Activated CD4-positive, alpha-beta T cell treated with anti-CD3 and anti-CD28 coated beads, Interleukin-10, Interleukin-2, amounts not matched to agents 100 ng/mL and 50 ng/mL, durations not matched to agents 16 hours and 8 hours (primary cell): Measurements from ENCODE around the gene AXIN1.
"Not testable (repeated sequence)": the region's sequence is repeated elsewhere in the genome, so short reads cannot be mapped to it uniquely, and the experiment has no call there.

Experiments used
- DNase-seq: peaks from one replicate; pipeline ENCODE4 v3.0.0-alpha.2; 2020

Gene AXIN1

DNA sequence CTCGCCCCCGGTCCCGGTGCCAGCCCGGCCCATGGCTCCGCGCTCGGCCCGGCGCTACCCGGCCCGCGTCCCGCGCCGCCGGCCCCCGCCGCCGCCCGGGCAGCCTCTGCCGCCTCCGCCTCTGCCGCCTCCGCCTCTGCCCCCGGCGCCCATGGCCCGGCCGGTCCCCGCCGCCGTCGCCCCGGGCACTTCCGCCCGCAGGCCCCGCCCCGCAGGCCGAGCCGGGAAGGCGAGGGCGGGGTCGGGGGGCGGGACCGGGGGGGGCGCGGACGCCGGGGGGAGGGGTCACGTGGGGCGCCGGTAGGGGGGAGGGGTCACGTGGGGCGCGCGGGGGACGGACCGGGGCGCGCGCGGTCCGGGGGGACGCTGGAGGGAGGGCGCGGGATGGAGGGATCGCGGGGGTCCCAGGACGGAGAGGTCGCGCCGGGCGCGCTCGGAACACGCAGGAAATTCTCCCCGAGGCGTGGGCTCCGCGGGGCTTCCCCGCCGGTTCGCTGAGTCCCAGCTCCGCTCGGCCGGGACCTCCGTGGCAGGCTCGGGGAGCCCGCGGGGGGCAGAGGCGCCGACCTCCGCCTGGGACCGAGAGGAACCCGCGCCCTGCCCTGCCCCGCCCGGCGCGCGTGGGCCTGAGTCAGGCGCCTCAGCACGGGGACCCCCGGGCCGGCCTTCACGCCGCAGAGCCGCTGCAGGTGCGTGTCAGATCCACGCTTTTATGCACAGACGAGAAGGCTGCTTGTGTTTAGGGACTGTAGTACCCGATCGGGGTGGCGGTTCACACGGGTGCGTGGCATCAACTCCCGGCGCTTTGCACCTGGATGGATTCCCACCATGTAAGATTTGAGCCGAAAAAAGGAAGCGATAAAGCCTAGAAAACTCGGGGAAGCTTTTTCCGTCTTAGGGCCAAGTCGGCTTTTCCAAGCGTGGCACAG lies 29.5 kb upstream of the AXIN1 start, which contains the start of gene PGAP6:
PGAP6 (minus strand) TSS at position 190 of the 929 bp plus-strand sequence; CDS start at position 33, 157 bp downstream.
- DNase-seq: peak; percentile 69

DNA sequence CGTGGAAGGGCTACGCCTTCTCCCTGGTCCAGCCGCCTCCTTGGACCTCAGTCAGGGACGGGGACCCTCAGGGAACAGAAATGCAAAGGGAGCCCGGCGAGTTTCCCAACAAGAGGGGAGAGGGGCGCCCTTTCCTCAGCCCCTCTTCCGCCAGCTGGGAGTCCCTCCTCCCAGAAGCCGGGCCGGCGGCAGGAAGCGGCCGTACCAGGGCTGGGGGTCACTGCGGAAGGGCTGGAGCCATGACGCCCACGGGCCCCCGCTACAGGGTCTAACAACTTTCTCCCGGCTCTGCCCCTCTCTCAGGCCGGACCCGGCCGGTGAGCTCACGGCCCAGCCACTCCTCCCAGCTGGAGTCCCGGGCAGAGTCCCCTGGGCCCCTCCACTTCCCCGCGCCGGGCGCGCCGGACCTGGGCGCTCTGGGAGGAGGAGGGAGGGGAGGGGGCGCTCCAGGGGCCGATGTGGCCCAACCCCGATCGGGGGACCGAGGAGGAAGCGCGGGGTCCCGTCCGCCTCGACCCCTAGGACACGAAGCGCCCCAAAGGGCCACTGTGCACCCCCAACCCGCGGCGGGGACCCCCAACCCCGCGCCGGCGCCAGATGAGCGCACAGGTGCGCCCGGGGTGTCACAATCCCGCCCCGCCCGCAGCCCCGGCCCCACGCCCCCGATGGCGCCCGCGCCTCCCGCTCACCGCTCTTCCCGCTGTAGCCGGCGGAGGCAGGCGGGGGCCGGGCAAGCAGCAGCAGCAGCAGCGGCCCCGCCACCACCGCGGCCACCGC lies 28.7 kb upstream of the AXIN1 start:
- no peak for DNase-seq

DNA sequence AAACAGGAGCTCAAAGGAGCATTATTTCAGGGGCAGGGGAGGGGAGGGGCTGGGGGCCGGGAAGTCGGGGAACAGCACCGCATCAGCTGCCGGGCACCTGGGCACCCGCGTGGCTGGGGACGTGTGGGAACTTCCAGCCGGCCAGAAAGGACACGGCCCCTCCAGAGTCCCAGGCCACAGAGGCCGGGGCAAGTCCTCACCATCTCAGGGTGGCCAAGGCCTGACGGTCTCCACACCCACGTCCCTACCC lies 28.2 kb upstream of the AXIN1 start:
- no peak for DNase-seq

DNA sequence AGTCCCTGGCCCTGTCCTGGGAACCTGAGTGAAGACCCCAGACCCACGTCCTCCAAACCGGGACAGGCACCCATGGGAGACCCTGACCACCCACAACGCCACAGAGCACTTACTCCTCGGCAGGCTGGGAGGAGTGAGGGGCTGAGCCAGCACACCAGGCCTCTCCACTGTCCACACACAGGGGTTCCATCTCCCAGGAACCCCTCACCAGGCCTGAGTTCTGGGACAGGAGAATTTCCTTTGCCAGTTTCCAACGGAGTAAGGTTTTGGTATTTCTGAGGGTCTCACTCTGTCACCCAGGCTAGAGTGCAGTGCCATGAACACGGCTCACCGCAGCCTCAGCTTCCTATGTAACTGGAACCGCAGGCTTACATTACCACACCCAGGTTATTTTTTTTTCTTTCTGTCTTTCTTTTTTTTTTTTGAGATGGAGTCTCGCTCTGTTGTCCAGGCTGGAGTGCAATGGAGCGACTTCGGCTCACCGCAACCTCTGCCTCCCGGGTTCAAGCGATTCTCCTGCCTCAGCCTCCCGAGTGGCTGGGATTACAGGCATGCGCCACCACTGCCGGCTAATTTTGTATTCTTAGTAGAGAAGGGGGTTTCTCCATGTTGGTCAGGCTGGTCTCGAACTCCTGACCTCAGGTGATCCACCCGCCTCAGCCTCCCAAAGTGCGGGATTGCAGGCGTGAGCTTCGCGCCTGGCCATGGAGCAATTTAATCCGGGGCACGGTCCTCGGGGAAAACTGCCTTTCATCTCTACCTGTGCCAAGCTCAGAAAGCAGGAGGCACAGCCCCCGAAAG lies 27.6 kb upstream of the AXIN1 start:
- DNase-seq: no peak

DNA sequence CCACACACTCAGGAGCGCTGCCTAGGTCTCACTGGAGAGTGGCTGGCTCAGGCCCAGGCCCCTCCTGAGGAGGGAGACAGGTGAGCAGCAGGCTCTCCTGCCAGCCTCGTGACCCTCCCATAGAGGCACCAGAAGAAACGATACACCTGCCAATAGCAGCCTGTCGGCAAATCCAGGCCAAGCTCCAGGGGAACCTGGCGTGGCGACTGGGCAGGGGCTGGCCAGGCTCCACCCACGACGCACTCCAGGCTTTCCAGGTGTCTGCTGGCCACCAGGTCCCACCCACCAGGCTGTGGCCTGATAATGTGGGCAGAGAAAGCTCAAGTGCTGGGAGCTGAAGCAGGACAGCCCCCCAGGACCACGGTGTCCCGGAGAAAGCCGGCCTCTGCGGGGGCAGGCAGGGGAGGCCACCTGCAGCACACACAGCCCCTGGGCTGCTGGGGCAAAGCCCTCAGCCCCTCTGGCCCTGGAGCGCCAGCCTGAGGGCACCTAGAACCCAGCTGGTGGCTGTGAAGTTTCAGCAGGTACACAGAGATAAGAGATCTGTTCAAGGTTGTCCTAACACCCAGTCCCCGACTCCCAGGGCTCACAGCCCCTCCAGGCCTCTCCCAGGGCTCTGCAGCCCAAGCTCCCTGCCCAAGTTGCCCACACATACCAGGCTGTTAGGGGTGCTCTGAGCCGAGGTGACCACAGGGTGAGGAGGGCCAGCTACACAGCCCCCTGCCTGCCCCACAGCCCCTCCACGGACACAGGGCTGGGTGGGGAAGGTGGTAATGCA lies 26.8 kb upstream of the AXIN1 start:
- DNase-seq: no peak

DNA sequence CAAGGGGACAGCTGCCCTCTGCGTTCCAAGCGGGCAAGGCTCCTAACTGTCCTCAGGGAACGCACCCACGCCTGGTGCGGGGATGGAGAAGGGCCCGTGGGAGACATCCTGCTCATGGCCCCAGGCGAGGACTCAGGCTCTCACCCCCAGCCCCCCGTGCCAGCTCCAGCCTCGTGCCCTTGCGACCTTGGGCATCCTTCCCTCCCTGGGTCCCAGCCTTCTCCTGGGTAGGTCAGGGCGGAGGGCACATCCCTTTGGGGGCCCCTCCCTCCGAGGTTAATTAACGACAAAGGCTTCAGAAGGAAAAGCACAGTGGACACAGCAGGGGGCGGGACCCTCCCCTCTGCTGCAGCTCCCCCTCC lies 26.3 kb upstream of the AXIN1 start:
- no peak for DNase-seq

DNA sequence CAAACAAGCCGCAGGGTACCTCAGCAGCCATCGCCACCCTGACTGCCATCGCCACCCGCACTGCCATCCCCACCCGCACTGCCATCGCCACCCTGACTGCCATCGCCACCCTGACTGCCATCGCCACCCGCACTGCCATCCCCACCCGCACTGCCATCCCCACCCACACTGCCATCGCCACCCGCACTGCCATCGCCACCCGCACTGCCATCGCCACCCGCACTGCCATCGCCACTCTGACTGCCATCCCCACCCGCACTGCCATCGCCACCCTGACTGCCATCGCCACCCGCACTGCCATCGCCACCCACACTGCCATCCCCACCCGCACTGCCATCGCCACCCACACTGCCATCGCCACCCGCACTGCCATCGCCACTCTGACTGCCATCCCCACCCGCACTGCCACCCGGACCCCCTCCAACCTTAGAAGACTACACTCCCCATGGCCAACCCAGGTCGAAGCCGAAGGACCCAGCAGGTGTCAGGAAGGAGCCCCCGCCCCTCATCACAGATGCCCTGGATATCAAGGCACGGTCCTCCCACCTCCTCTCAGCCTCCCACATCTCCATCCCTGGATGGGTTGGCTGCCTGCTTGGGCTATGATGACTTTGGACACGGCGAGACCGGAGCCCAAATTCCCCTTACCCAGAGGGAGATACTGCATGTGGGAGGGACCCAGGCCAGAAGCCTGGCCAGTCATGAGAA lies 25.7 kb upstream of the AXIN1 start:
- not testable (repeated sequence) for DNase-seq

DNA sequence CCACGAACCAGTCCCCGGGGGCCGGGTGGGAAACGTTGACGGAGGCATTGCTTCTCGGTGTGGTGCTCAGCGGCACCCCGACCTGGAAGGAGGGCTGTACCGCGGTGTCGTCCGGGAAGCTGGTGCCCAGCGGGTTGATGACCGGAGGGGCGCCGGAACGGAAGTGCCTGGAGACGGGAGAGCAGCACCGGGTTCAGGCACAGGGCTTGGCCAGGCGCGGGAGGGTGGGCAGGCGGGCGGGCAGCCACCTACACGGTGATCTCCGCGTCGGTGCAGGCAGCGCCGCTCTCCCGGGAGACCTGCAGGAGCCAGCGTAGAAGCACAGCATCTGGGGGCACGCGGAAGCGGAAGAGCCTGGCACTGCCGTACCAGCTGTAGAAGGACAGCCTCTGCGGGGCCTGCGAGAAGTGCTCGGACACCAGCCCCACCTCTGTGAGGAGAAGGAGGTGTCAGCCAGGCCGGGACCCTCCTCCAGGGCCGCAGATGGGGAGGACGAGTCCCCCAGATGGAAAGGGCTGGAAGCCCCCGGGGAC lies 25.0 kb upstream of the AXIN1 start:
- no peak for DNase-seq

DNA sequence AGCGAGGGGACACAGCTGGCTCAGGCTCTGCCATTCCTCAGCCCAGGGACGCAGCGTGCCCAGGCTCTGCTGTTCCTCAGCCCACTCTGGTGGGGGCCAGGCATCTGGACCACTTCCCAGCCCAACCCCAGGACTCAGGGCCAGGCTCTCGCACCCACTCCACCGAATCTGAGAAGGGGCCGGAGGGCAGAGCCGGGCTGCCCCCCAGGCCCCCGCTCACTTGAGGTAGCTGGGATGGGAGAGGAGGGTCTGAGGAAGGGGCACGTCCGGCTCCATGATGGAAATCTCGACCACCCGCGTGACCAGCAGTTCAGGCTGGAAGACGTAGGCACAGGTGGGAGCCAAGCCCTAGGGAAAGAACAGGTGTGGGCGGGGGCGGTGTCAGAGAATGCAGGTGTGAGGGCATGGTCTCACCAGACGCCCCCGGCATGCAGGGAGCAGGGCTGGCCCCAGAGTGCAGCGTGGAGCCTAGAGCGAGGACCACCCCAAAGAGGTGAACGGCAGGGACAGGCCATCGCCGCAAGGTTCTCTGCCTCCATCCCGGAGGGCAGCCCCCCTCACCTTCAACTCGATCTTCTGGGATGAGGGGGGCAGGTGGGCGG lies 24.4 kb upstream of the AXIN1 start:
- DNase-seq: no peak

DNA sequence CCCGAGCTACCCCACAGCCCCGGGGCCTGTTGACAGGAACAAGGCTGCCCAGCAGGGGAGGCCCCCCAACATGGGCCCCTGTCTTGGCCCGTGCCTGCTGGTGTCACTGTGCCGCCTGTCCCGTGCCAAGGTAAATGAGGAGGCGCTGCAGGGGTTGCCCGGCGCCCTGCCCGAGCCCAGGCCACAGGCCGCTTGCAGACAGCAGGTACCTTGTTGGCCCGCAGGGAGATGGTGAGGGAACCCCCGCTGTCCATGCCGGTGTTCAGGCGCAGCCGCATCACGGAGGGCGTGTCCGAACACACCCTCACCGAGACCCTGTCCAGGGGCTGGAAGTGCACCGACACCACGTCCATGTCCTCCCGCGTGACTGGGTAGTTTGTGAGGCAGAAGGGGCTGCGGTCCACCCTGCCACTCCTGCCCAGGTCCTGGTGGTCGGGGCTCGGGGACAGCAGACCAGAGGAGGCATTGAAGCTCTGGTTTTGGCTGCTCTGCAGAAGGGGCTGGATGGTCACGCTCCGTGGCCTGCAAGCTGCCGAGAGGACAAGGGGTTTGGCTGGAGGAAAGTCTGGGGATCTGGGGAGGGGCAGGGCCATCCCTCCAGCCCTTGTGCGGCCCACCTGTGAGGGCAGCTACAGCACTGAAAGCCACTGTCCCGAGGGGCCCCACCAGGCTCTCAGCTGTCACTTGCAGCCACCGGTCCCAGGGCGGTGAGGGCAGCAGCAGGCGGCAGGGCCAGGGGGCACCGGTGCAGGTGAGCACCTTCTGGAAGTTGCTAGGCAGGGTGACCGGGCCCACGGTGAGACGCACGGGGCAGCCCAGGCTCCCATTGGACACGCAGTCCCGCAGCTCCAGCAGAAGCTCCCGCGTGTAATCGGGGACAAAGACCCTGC lies 23.6 kb upstream of the AXIN1 start:
- DNase-seq: no peak

DNA sequence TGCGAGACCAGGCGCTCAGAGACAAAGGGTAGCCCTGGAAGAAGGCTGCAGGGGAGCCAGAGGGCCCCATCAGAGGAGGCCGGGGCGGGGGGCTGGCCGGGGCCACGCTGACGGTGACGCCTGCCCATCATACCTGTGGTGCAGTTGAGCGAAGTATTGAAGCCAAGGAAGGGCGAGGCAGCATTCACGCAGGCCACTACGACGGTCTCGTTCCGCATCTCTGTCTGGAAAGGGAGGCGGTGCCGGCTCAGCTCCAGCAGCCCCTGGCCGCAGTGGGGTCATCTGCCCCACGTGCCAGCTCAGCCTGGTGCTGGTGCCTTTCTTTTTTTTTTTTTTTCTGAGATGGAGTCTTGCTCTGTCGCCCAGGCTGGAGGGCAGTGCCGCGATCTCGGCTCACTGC lies 22.7 kb upstream of the AXIN1 start:
- DNase-seq: no peak

DNA sequence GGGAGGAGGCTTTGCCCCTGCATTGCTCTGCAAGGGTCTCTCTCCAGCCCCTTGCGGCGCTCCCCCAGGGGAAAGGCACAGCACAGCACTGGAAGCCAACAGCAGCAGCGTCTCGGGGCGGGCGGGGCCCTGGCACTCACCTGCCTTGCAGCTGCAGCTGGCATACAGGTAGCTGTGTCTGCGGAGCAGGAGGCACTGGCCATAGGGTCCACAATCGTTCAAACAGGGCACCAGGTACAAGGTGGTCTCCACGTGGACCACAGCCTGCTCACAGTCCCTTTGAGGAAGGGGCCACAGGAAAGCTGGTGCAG lies 22.0 kb upstream of the AXIN1 start:
- no peak for DNase-seq

DNA sequence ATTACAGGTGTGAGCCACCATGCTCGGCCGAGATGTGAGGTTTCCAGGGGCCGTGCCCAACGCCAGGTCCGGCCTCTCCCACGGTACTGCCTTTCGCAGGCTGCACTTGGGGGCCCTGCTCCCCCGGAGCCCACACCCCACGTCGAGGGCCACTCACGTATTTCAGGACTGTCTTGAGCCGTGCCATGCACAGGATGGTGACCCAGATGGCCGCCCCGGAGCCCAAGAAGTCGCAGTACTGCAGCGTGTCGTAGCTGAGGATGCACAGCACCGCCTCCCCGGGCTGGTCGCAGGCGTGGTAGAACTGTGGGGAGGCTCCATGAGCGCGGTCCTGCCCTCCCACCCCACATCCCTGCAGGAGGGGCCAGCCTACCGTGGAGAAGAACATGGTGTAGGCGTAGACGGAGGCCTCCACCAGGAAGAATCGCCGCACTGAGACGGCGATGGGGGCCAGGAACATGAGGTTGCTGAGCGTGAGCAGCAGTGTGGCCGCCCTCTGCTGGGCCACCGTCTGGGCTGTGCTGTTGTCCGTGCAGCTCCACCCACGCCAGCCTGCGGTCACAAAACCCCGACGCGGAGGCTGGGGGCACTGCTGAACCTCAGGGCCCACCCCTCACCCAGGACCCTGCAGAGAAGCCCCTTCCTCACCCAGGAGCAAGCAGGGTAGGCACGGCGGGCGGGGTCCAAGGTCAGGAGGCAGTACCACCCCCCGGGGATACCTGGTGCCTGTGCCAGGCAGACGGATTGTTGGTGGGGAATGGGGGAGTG lies 21.5 kb upstream of the AXIN1 start:
- DNase-seq: no peak

DNA sequence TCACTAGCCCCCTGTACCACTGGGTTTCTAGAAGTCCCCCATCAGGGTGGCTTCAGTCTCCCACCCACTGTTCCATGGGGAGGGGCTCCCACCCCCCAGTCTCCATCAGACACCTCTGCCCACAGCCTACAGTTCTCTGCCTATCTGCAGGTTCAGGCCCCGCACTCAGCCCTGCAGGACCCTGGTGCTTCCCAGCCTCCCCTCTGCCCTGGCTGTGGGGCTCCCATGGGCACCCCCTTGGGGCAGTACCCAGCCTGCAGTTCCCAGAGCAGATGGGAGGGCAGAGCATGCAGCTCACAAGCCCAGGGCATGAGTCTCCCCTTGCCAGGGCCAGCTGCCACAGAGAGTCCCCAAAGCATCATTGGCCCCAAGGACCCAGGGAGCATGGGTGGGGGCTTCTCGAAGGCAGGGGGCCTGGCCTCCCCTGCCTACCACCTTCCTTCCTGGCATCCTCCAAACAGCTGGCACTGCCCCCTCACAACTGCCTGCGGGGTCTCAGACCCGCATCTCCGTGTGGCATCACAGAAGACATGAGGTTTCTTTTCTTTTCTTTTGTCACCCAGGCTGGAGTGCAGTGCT lies 20.6 kb upstream of the AXIN1 start:
- no peak for DNase-seq

DNA sequence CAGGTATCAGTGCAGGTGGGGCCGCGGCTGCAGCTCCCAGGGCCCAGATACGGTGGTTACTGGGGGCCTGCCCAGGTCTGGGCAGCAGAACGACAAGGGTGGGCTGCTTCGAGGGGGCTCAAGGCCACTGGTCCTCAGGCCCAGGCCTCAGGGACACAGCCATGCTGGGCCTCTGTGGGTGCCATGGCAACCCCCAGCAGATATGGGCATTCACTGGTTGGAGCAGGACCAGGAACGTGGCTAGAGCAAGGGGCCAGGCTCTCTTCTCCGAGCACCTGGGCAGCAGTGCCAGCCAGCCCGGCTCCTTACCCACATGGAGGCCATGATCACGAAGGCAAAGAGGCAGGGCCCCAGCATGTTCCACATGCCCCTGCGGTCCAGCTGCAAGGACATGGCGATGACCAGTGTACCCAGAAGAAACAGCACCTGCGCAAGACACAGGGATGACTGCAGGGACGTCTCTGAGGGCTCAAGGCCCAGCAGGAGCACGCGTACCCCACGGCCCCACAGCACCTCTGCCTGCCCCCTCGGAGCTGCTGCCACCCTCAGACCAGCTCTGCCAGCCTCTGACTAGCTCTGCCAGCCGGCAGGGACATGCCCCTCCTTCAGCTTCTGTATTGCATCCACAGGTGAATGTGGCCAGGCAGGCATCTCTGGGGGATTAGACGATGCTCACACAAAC lies 19.9 kb upstream of the AXIN1 start:
- DNase-seq: no peak

DNA sequence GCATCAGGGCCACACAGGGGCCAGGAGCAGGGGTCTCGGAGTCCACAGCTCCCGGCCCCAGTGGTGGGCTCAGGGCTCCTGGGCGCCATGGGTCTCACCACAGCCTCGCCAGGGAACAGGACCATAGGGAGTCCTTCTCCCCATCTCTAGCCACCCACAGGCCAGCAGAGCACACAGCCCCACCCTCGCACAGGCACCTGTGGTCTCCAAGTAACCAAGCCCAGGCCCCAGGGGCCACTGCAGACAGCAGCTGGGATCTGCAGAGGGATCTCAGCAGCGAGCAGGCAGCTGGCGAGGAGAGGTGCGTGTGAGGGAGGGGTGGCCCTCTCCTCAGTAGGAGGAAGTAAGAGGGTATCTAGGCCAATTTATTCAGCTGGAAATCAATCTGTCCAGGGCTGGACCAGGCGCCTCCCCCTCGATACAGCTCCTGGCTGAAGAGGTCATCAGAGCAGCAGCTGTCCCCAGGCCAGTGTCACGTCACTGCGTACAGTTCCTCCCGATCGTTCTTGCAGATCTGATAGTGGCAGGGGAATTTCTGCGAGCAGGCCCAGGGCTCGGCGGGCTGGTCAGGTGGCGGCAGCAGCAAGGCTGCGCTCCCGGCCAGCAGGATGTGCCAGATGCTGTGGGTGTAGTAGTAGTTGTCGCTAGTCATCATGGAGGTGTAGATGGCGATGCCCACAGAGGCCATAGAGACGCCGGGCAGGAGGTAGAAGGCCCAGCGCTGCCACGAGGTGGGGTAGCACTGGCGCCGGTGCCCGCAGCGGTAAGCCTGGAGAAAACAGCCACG lies 19.2 kb upstream of the AXIN1 start:
- no peak for DNase-seq

DNA sequence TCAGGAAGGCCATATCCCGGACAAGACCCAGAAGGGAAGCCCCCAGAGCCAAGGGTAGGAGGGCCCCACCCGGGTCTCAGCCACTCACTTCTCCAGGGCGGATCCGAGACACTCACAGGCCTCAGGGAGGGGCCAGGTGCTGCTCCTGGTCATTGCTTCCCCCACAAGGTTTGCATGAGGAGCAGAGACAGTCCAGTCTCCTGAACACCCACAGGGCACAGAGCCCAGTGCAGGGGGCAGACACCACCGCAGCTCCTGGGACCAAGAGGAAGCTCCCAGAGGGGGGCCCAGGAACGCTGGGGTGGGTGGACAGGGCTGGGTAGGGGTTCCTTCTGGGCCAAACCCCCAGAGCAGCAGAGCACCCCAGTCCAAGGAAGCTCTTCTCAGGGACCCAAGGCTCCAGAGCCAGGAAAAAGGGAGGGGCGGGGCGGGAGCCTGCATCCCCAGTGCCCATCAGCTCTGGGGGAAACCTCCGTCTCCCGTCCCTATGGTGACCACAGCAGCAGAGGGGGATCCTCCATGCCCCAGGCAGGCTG lies 18.5 kb upstream of the AXIN1 start:
- no peak for DNase-seq

DNA sequence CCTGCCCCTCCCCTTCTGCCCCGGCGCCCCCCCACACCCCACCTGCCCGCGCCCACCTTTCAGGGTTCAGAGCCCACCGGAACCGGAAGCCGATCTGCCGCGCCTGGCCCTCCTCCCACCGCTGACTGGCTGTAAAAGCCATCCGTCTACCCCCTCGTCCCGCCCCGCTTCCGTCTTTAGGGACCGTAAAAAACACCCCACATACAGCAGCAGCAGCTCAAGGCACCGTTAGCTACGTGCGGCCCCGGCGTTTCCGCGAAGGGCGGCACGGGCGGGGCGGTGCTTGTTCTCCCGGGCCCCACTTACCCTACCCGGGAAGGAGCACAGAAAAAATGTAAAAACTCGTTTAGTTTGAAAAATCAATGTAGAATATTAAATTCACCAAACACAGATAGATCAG lies 17.9 kb upstream of the AXIN1 start, which contains the start of gene MRPL28:
MRPL28 (minus strand) TSS at position 96 of the 400 bp plus-strand sequence. CDS start 320 bp downstream, outside the sequence.
- DNase-seq: peak; percentile 96
